ENCODE measurements around the gene AKR1C8. TPM values are rescaled to one million over a fixed set of nuclear protein-coding genes. Genes with fewer than 3 reads are reported as not detected.
"Not testable (repeated sequence)": the region's sequence is repeated elsewhere in the genome, so short reads cannot be mapped to it uniquely, and the experiment has no call there.

Gene AKR1C8
- total RNA-seq, 1 experiment from 2014 or later: not detected

GRCh38 chr10:5109861-5110260 lies 75.1 kb downstream of the AKR1C8 start:
- DNase-seq (ENCODE audit: low read depth, low spot score); intact Hi-C loops (cut with micrococcal nuclease): not testable (repeated sequence)

GRCh38 chr10:5108658-5109416 lies 76.1 kb downstream of the AKR1C8 start:
- ATAC-seq: no peak
- no peak overlapping the region for H3K4me3 ChIP-seq (replicated peaks in 1 of 2; ENCODE audit: low read depth in 1 of 2, low read length in 2 of 2)
- ChIA-PET POLR2A (no interaction called here), RAD21 (ENCODE audit: low non-redundant PET in 1 of 2, low total read pairs in 2 of 2, uncharacterized antibody in 2 of 2, unreplicated experiment in 2 of 2) (no interaction called here), CTCF (no interaction called here)
- no peak overlapping the region for H3K27ac ChIP-seq (ENCODE audit: low read depth, low read length)
- no peak overlapping the region for H2AFZ ChIP-seq (ENCODE audit: low read depth, low read length, poor library complexity, severe bottlenecking)
- no peaks in the 10 kb centered on the region for H4K20me1 ChIP-seq (ENCODE audit: insufficient read depth)
- no peaks in the 10 kb centered on the region for H3K36me3 ChIP-seq (ENCODE audit: control insufficient read depth in 1 of 2, insufficient read depth in 2 of 2, low read length in 2 of 2)
- no peak for DNase-seq (ENCODE audit: low read depth, low spot score)
- no TSS peak for BruUV-seq (replicated peaks)
- H3K79me2 ChIP-seq (ENCODE audit: insufficient read depth, low read length): no peaks in the 10 kb centered on the region
- no peaks in the 10 kb centered on the region for H3K9me3 ChIP-seq (ENCODE audit: control insufficient read depth in 1 of 2, insufficient read depth in 1 of 2, low read depth in 1 of 2, low read length in 2 of 2)
- H3K4me2 ChIP-seq (ENCODE audit: low read length): no peak overlapping the region
- H3K9ac ChIP-seq (ENCODE audit: low read length): no peak overlapping the region
- TF ChIP-seq EGR1 (IDR thresholded peaks at IDR 0.05; ENCODE audit: low read depth) (no peak), JUND (IDR thresholded peaks at IDR 0.05) (no peak), POLR2AphosphoS5 (IDR thresholded peaks at IDR 0.05; ENCODE audit: low read depth, low read length) (no peak), SRF (IDR thresholded peaks at IDR 0.05; ENCODE audit: low read depth) (no peak), SIN3A (IDR thresholded peaks at IDR 0.05; ENCODE audit: low read depth) (no peak), RAD21 (IDR thresholded peaks at IDR 0.05; ENCODE audit: low read depth) (no peak), EZH2phosphoT487 (IDR thresholded peaks at IDR 0.05; ENCODE audit: borderline replicate concordance) (no peak), MAX (IDR thresholded peaks at IDR 0.05) (no peak), ELF1 (IDR thresholded peaks at IDR 0.05; ENCODE audit: borderline replicate concordance, low read depth) (no peak), FOSL1 (IDR thresholded peaks at IDR 0.05; ENCODE audit: low read depth) (no peak), CBX3 (IDR thresholded peaks at IDR 0.05; ENCODE audit: low read depth) (no peak), ZFX (IDR thresholded peaks at IDR 0.05) (no peak)
- H3K27me3 ChIP-seq (ENCODE audit: insufficient read depth, low read length): no peaks in the 10 kb centered on the region
- H3K4me1 ChIP-seq (ENCODE audit: control insufficient read depth in 1 of 2, insufficient read depth in 2 of 2, low read length in 2 of 2): no peaks in the 10 kb centered on the region
- intact Hi-C loops (cut with micrococcal nuclease): no loop called here
- H3K9me2 ChIP-seq (ENCODE audit: insufficient read depth): no peaks in the 10 kb centered on the region

More at GRCh38 chr10:5109861-5110260, 75.1 kb downstream of the AKR1C8 start:
- H3K9me3 ChIP-seq (ENCODE audit: control insufficient read depth in 1 of 2, insufficient read depth in 1 of 2, low read depth in 1 of 2, low read length in 2 of 2); ATAC-seq; H3K4me1 ChIP-seq (ENCODE audit: control insufficient read depth in 1 of 2, insufficient read depth in 2 of 2, low read length in 2 of 2); H3K4me2 ChIP-seq (ENCODE audit: low read length); H3K27me3 ChIP-seq (ENCODE audit: insufficient read depth, low read length); H3K9ac ChIP-seq (ENCODE audit: low read length); BruUV-seq (replicated peaks); H3K4me3 ChIP-seq (replicated peaks in 1 of 2; ENCODE audit: low read depth in 1 of 2, low read length in 2 of 2); H2AFZ ChIP-seq (ENCODE audit: low read depth, low read length, poor library complexity, severe bottlenecking); H4K20me1 ChIP-seq (ENCODE audit: insufficient read depth); H3K79me2 ChIP-seq (ENCODE audit: insufficient read depth, low read length); RAD21 ChIA-PET (ENCODE audit: low non-redundant PET in 1 of 2, low total read pairs in 2 of 2, uncharacterized antibody in 2 of 2, unreplicated experiment in 2 of 2); CTCF ChIA-PET; H3K36me3 ChIP-seq (ENCODE audit: control insufficient read depth in 1 of 2, insufficient read depth in 2 of 2, low read length in 2 of 2); POLR2A ChIA-PET; H3K27ac ChIP-seq (ENCODE audit: low read depth, low read length); H3K9me2 ChIP-seq (ENCODE audit: insufficient read depth): not testable (repeated sequence)

Measured in HCT116 (cell line).